Activated CD8-positive, alpha-beta memory T cell treated with anti-CD3 and anti-CD28 coated beads, Interleukin-2, amount 50 U/mL, for 1 hour (primary cell): ENCODE results near the gene DLST.
"Not testable (repeated sequence)": the region's sequence is repeated elsewhere in the genome, so short reads cannot be mapped to it uniquely, and the experiment has no call there.

ENCODE experiments used
- DNase-seq: peaks from one replicate; pipeline ENCODE4 v3.0.0-alpha.2; 2020; ENCODE audit errors: extremely low read depth

The DLST gene

DNA sequence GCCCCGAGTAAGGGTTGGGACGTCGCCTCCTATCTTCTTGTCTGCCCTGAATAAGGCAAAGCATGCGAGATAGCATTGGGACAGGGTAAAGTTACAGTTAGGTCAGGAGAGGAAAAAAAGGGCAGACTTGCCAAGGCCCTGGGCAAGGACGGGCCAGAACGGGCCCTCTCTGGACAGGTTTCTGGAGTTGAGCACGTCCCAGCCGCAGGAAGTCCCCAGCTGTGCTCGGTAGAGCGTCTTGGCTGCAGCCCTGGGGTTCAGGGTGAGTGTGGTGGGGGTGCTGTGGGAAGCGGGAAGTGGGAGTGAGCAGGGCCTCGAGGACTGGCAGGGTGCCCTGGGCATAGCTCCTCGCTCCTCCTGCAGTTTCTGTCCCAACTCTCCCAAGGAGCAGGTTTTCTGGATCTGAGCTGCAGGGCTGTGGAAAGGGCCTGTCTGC is 35.9 kb downstream of the DLST start:
- DNase-seq, result no peak

DNA sequence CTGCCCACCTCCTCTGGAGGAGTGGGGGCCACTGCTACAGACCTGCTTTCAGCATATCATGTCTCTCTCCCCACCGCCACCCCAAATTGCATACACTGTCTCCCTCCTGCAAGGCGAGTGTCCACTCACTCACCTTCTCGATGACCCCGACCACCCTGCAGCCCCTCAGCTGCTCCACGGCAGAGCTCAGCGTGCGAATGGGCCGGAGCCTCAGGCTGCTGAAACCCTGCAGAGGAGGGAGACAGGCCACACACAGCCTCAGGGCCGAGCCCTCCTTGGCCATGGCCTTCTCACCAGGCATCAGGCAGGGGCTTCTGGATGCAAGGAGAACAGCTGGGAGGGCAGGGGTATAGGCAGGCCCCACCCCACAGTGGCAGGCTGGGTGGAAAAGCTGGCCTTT is 36.7 kb downstream of the DLST start:
- DNase-seq, result no peak

DNA sequence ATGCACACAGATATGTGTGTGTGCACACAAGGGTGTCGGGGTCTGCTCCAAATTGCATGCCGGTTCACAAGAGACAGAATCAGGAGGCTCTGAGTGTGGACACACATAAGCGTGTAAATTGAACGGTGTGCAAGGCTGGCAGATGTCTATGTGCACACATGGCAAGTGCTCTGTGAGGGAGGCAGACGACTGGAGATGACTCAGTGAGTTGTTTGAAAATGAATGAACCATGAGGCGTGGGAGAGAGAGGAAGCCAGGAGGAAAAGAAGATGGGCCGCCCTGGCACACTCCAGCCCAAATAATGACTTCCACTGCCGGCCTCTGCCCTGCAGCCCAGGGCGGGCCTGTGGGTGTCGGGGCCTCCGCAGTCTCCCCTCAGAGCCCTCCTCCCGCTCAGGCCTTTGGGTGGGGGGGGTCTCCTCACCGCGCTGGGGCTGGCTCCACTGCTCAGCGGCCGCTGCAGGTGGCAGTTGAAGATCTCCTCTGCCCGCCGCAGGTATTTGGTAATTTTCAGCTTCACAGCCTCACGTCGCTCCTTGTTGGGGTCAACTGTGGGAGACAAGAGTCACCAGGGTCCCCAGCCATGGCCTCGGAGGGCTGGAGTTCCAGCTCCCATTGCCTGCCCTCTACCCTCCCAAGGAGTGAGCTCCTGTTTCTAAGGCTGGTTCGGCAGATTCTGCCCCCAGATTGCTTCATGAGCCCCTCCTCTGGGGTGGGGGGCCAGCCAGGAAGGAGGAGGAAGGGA is 37.9 kb downstream of the DLST start:
- no peak for DNase-seq

DNA sequence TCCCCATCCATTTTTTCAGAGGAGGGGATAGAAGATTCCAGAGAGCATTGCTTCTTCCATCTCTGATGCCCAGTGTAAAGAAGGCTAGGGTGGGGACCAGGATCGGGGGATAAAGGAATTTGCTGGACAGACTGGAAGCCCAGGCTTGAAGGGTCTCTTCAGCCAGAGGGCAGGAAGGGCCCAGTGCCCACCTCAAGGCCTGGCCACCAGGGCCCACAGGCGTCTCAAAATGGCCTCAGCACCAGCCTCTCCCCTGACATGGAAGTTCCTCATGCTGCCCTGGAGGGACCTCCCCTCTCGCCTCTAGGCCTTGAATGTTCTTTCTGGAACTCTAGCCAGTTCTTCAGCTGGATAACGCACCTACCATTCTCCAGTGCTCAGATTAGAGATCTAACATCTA is 38.6 kb downstream of the DLST start:
- DNase-seq, result no peak

- no peak for DNase-seq
These were observed 39.4 kb downstream of the DLST start for GRCh38 chr14:74921053-74921620.

- DNase-seq, result no peak
These were observed 40.5 kb downstream of the DLST start for GRCh38 chr14:74921987-74922751.

DNA sequence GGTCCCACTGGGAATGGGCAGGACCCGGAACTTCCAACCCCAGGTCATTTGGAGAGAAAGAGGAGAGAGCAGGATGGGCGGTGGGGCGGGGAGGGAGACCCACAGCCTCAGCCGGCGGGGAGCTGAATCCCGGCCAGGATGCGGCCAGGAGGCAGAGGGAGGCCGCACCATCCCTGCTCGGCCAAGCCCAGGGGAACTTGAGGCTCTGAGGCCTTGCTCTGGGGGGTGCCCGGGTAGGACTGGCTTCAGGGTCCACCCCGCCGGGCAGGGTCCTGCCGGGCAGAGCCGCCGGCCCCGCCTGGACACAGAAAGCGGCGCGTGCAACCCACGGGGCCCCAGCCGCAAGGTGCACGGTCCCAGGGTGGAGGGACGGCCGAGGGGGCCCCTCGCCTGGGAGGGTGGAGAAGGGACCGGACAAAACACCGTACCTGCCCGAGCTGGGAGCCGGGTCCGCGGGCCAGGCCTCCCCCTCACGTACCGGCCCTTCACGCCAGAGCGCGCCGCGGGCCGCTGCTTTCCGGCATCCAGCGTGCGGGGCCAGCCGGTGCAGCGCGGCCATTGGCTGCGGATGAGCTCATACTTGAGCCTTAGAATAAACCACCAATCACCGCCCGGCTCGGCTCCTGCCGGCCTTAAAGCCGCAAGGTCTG is 41.2 kb downstream of the DLST start, which contains the start of gene RPS6KL1:
Gene RPS6KL1, minus strand, starts transcription at position 509 of the 650 bp plus-strand sequence. CDS start 1,719 bp downstream, outside the sequence.
- no peak for DNase-seq

GRCh38 chr14:74924061-74924460 is 42.3 kb downstream of the DLST start:
- no peak for DNase-seq

DNA sequence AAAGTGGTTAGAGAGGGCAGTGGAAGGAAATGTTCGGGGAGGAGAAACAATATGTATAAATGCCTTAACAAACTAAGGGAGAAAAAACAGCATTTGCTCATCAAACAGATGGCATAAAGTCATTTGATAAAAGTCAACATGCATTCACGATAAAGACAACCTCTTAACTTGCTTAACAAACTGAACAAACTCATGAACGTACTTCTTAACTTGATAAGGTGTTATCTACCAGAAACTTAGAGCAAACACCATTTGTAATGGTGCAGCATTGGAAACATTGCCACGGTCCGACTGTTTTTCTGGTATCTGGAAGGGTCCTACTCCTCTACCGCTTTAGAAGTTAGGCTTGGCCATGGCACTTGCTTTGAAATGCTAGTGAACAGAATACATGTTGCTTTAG is 45.5 kb downstream of the DLST start:
- DNase-seq, result no peak

DNA sequence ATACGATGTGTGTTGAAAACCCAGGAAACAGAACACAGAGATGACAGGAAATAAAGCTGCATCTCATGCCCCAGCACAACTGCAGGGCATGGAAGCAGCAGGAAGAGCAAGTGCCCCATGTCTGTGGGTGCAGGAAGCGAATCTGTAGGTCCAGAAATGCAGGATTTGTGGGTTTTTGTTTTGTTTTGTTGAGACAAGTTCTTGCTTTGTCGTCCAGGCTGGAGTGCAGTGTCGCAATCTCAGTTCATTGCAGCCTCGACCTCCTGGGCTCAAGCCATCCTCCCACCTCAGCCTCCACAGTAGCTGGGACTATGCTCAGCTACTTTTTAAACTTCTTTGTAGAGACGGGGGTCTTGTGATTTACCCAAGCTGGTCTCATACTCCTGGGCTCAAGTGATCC is 47.5 kb downstream of the DLST start:
- DNase-seq, result no peak

DNA sequence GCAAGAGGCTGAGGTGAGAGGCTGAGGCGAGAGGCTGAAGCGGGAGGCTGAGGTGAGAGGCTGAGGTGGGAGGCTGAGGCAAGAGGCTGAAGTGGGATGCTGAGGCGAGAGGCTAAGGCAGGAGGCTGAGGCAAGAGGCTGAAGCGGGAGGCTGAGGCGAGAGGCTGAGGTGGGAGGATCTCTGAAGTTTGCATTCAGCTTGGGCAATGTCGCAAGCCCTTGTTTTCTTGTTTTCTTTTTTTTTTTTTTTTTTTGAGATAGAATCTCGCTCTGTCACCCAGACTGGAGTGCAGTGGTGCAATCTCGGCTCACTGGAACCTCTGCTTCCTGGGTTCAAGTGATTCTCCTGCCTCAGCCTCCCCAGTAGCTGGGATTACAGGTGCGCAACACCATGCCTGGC is 50.0 kb downstream of the DLST start:
- DNase-seq, result not testable (repeated sequence)

DNA sequence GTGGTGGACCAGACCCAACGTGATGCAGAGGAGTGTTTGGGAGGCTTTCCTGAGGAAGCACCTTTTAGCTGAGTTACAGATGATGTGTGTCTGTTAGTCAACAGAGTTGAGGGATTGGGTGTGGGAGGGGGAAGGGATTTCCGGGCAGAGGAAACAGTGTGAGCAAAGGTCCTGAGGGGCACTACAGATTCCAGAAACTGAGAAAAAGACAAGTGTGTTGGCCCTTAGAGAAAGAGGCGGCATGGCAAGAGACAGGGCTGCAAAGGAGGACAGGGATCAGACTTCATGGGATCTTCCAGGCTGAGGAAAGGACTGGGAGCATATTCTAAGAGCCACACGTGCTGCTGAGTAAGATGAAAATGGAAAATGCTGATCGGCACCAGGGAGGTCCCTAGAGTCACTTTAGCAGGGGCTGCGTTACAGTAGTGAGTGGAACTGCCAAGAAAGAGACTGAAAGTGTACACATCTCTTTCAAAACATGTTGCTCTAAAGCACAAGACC is 50.7 kb downstream of the DLST start:
- no peak for DNase-seq

DNA sequence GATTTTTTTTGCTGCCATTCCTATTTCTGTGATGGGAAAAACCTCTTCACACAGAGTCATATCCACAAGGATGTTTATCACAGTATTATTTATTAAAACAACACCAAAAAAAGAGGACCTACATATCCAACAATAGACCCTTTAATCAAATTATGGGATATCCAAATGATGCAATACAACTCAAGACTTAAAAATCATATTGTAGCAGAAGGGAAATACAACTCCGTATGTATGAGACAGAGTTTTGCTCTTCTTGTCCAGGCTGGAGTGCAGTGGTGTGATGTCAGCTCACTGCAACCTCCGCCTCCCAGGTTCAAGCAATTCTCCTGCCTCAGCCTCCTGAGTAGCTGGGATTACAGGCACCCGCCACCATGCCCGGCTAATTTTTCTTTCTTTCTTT is 51.2 kb downstream of the DLST start:
- DNase-seq, result not testable (repeated sequence)

DNA sequence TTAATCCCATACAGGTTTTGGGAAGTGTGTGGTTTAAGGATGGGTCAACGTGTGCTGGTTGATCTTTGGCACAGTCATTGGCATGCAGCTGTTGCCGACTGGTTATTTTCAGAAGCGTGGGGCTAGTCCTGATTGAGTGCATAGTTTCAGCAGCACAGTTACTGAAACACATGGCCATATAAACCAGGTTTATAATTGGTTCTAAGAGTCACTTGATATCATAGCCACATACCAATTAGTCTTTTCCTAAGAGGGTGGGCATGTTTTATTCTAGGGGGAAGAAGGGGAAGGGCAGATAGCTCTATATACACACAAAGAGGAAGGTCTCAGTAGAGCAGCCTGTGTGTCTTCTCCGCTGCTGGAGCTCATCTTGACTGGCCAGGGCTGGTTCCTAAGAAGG is 52.3 kb downstream of the DLST start:
- DNase-seq, result no peak

GRCh38 chr14:74934476-74935359 is 53.0 kb downstream of the DLST start:
- DNase-seq, result no peak

- no peak for DNase-seq
These were observed 53.6 kb downstream of the DLST start for GRCh38 chr14:74935360-74935680.

DNA sequence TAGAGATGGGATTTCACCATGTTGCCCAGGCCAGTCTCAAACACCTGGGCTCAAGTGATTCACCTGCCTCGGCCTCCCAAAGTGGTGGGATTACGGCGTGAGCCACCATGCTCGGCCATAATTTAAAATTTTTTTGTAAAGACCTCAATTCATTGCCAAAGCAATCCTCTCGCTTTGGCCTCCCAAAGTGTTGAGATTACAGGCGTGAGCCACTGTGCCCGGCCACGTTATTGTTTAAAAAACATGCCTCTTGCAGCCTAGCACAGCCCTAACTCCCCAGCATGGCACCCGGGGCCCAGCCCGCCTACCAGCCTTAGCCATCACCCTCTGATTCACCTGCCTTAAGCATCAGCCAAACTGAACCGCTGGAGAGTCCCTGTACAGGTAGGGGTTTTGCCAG is 54.4 kb downstream of the DLST start:
- DNase-seq, result no peak

DNA sequence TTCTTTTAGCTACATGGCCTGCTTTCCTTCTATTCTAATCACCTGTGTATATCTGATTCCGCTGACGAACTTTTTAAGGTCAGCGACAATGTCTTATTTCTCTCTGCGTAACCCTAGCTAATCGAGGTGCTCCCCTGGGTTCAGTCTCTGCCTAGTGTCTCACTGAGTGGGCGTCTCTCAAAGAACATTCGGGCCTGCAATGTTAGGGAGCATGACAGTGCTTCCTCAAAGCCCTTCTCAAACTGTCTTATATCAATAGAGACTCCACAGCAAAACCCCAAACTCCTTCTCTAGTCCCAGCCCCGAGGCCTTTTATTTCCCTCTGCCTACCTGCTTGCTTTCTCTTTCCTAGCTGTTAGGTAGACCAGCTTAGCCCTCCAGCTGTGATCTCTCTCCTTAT is 55.0 kb downstream of the DLST start:
- no peak for DNase-seq

- DNase-seq, result no peak
These were observed 55.5 kb downstream of the DLST start for GRCh38 chr14:74937171-74937570.

DNA sequence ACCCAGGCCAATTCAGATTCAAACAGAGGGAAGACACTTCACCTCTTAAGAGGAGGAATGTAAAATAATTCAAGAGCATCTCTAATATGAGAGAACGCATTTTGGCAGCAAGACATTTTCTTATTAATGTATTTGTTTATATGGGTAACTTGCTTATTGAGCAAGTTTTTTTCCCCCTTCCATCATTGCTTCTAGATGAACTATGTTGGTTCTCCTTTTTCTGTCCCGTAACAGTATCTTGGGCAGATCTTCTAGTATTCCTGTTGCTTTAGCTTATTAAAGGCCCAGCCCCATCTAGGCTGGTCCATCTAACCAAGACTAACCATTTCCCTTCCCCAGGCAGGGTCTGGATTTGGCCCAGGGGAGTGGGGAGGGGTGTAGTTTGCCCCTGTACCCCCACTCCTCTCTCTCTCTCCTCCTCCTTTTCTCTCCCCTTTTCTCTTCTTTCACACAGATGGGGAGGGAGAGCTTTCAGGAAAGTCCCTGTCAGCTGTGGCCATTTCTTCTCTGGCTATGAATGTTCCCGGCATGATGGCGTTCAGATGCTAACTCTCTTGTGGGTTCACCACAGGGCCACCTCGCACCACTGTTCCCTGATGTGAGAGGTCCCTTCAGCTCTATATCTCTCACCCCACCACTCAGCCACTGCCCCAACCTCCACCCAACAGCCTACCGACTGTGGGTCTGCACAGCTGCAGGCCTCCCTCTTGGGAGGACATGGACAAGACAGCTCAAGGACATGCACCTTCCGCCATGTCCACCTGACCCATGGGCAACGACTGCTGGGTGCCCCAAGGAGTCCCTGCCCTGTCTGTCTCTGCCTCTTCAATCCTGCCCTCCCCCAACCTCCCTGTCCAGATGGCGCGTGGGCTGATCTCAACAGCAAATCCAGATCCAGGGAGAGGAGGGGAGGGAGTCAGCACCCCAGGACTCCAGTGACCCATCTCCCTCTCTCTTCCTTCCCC is 57.1 kb downstream of the DLST start:
- no peak for DNase-seq
